Fibroblast of skin of back (primary cell): Measurements from ENCODE around the gene NBPF3.
"Not testable (repeated sequence)": the region's sequence is repeated elsewhere in the genome, so short reads cannot be mapped to it uniquely, and the experiment has no call there.

Experiments used
- DNase-seq: peaks from one replicate; pipeline ENCODE4 v3.0.0-alpha.2; 2013

The NBPF3 gene

DNA sequence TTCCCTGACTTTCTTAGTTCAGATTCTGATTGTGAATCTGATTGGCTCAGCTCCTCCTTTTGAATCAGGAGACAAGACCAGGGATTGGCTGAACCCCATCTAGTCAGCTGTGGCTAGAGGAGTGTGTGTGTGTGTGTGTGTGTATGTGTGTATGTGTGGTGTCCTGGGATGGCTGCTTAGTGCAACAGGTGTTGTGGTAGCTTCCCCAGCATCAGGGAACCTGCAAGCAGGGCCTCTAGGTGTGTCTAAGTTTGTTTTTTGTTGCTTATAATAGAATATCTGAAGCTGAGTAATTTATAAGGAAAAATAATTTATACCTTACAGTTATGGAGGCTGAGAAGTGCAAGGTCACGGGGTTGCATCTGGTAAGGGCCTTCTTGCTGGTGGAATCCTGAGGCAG is 56.1 kb downstream of the NBPF3 start:
- DNase-seq, result no peak

- no peak for DNase-seq
Measured at GRCh38 chr1:21496886-21497285, 56.9 kb downstream of the NBPF3 start.

DNA sequence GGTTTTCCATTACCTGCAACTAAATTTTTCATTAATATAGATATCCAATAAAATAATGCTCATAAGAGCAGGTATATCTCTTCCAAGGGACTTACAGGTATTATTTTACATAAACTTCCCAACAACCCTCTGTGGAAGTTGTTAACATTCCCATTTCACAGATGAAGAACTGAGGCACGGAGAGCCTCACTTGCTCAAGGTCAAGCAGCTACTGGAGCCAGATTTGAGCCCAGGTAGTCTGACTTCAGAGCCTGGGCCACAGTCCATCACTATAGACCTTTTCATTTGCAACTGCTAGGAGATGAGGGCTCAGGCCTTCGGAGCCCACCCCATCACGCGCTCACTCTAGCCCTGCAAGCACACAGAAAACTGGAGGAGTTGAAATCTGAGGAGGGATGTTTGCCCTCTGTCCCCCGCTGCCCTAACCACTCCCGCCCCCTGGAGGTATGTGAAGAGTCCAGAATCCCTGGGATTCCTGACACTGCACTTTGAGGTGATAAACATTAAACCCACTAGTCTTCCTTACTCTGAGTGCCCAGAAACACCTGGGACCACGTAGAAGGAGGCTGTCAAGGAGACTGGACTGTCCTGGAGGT is 57.6 kb downstream of the NBPF3 start:
- no peak for DNase-seq

GRCh38 chr1:21499283-21499950 is 59.5 kb downstream of the NBPF3 start:
- no peak for DNase-seq

- no peak for DNase-seq
Measured at GRCh38 chr1:21503706-21504377, 63.9 kb downstream of the NBPF3 start.

- no peak for DNase-seq
Measured at GRCh38 chr1:21506804-21507203, 66.9 kb downstream of the NBPF3 start.

- no peak for DNase-seq
Measured at GRCh38 chr1:21507511-21508270, 67.8 kb downstream of the NBPF3 start.

DNA sequence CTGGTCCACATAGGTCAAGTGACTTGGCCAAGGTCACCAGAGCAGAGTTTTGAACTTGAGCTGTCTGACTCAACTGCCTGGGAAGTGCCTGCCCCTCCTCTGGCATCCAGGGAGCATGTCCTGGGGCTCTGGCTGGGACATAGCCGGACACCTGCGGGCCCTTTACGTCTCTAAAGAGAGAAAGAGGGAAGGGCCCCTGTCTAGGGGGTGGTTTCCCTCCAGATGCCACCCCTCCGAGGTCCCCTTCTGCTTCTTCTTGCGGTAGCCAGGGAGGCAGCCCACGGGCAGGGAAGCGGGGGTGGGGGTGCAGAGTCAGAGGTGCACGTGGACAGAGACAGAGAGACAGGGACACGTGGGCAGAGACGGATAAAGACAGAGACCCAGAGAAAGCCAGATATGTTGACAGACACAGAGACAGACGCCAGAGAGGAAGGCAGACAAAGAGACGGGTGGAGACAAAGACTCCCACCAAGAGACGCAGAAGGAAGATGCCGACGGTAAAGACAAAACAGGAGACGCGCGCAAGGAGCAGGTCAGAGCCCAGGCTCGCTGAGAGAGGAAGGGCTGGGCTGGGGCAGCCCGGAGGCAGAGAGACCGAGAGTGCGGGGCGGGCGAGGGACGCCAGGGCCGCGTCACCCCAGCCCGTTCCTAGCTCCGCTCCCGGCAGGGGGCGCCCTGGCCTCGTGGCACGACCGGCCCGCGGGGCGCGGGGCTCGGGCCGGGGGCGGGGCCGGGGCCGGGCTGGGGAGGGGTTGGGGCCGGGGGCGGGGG is 68.8 kb downstream of the NBPF3 start:
- DNase-seq, result peak; percentile 58

GRCh38 chr1:21509351-21510112 is 69.6 kb downstream of the NBPF3 start, which contains the start of gene ALPL:
TSS of gene ALPL (plus strand) at chr1:21509423. CDS start at chr1:21554082, 44,659 bp downstream.
- no peak for DNase-seq

DNA sequence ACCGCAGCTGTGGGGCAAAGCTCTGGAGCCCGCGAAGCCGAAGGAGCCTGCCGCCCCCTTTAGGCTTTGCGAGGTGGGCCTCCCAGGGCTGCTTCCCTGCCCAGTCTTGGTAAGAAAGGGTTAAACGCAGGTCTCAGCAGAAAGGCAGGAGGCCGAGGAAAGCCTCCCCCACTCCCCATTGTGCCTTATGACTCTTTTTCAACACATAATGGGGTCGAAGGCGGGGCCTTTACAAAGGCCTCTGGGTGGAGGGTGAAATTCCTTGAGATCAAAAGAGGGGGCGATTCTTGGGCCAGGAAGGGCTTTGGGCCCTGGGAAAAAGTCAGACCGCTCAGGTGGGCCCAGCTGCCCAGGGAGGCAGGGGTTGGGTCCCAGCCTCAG is 70.2 kb downstream of the NBPF3 start:
- no peak for DNase-seq

- no peak for DNase-seq
Measured at GRCh38 chr1:21510885-21511578, 71.1 kb downstream of the NBPF3 start.

GRCh38 chr1:21511579-21512522 is 71.9 kb downstream of the NBPF3 start:
- DNase-seq, result peak; percentile 97

DNA sequence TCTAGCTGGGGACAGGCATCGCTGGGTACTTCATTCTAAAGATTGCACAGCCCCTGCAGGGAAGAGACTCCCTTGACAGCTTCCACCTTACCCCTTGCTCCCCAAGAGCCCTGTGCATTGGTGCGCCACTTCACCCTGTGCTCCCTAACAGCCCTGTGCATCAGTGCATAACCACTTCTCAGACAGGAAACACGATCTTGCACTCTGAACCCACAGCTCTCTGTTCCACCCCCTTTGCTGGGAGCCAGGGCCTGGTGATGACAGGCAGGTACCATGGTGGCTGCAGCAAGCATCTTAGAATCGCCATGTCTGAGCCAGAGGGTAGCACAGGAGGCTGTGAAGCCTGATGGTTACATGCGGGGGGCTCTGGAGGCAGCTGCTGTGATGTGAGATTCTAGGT is 74.3 kb downstream of the NBPF3 start:
- DNase-seq, result no peak

DNA sequence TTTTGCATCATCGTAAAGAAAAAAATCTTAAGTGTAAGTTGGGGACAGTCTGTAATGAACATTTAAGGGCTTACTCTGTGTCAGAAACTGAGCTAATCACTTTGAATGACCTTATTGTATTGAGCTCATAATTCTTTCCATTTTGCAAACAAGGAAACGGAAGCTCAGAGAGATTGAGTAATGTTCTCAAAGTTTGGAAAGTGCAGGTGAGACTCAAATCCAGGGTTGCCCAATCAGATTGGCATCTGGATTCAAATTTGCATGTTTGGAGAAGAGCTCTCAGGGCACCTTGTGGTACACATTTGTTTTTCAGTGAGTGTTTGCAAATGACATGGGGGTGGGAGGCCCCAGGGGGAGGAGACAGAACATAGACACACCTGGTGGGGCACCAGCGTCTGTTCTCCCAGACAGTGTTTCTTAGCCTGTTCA is 77.2 kb downstream of the NBPF3 start:
- DNase-seq, result no peak

GRCh38 chr1:21517660-21518480 is 77.9 kb downstream of the NBPF3 start:
- DNase-seq, result no peak

GRCh38 chr1:21518774-21519455 is 79.0 kb downstream of the NBPF3 start:
- no peak for DNase-seq

GRCh38 chr1:21519486-21520070 is 79.6 kb downstream of the NBPF3 start:
- DNase-seq, result not testable (repeated sequence)
